ENCODE measurements around the gene PLK2.

DNA sequence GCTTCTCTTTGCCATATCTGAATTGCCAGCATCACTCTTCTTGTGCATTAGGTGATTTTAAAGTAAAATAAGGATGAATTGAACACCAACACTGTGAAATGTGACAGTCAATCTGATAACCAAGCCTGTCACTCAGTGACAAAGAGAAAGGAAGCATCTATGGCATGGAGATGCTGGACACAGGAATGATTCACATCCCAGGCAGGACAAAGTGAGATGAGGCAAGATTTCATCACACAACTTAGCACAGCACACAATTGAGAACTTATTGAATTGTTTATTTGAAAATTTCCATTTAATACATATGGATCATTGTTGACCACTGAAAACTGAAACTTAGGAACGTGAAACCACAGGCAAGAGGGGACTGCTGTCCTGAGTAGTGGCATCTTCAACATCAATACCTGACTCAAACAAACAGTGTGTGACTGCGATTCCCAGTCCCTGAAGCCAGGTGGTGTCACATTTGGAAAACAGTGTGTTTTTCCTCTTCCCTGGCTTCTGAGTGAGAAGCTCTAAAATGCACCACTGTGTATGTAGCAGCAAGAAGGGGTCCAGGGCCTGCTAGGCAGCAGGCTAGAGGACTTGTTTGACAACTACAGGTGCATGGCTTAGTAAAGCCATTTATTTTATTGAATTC is 42.0 kb upstream of the PLK2 start:
- TF ChIP-seq CTCF (IDR thresholded peaks at IDR 0.05), result no peak
- no peak for TF ChIP-seq POLR2A (IDR thresholded peaks at IDR 0.05)
